IMR-90 (cell line): Measurements from ENCODE around the gene TDP2. TPM values are rescaled to one million over a fixed set of nuclear protein-coding genes. Genes with fewer than 3 reads are reported as not detected.

Source experiments
- ATAC-seq: fragments of 200-7000 bp; cut with Tn5 transposase; 2 replicates; pipeline ENCODE4 v1.9.1; 2020; ENCODE audit warnings: low read depth, mild to moderate bottlenecking, moderate library complexity
- BruUV-seq: library from RNA; stranded (reverse); fragments of 400-500 nt; replicated peaks from 2 replicates; lab custom pipeline; 2021; lab: Mats Ljungman, UMichigan
- CTCF ChIA-PET: fragments of 300-600 bp; formaldehyde crosslinking; extraction: SDS; loops from one replicate; lab custom pipeline; 2021; ENCODE audit warnings: antibody characterized with exemption; lab: Yijun Ruan, JAX
- POLR2A ChIA-PET: fragments of 300-600 bp; sonication (Branson Sonifier 250); formaldehyde crosslinking; loops from one replicate; lab custom pipeline; 2022; ENCODE audit warnings: antibody characterized with exemption; ENCODE audit not compliant: unreplicated experiment; lab: Charles Lee
- DNase-seq: peaks from one replicate; pipeline ENCODE4 v3.0.0; 2013
- H2AFZ ChIP-seq: replicated peaks from 2 replicates; pipeline ENCODE3; 2013; ENCODE audit warnings: low read length, mild to moderate bottlenecking; ENCODE audit not compliant: poor library complexity
- H2AK5ac ChIP-seq: 2 replicates; pipeline ENCODE4 v1.6.1; 2013; ENCODE audit warnings: low read depth, low read length, inconsistent platforms
- H2AK9ac ChIP-seq: replicated peaks from 2 replicates; pipeline ENCODE3; 2013; ENCODE audit warnings: mild to moderate bottlenecking, low read depth, low read length, moderate library complexity; ENCODE audit not compliant: poor library complexity
- H2BK120ac ChIP-seq: 2 replicates; pipeline ENCODE4 v1.6.1; 2013; ENCODE audit warnings: low read depth, low read length, inconsistent platforms
- H2BK15ac ChIP-seq: 3 replicates; pipeline ENCODE4 v1.6.1; 2013; ENCODE audit warnings: low read depth, low read length, inconsistent platforms
- H2BK20ac ChIP-seq: 2 replicates; pipeline ENCODE4 v1.6.1; 2013; ENCODE audit warnings: low read depth, mild to moderate bottlenecking, inconsistent platforms, low read length, moderate library complexity
- H2BK5ac ChIP-seq: 2 replicates; pipeline ENCODE4 v1.6.1; 2013; ENCODE audit warnings: mild to moderate bottlenecking, low read depth, low read length, inconsistent platforms; ENCODE audit not compliant: poor library complexity, severe bottlenecking
- H3K14ac ChIP-seq: replicated peaks from 2 replicates; pipeline ENCODE4 v1.6.1; 2013; ENCODE audit warnings: low read depth, low read length, inconsistent platforms
- H3K18ac ChIP-seq: 2 replicates; pipeline ENCODE4 v1.6.1; 2013; ENCODE audit warnings: low read depth, low read length, control low read depth
- H3K23ac ChIP-seq: 2 replicates; pipeline ENCODE4 v1.6.1; 2013; ENCODE audit warnings: low read depth, low read length, inconsistent platforms
- H3K27ac ChIP-seq: 2 replicates; pipeline ENCODE4 v1.5.1; 2013; ENCODE audit warnings: mild to moderate bottlenecking, control low read depth, low read length; ENCODE audit not compliant: insufficient read depth
- H3K27me3 ChIP-seq: 2 replicates; pipeline ENCODE4 v1.6.1; 2013; ENCODE audit warnings: low read length; ENCODE audit not compliant: control insufficient read depth, insufficient read depth
- H3K36me3 ChIP-seq: 2 replicates; pipeline ENCODE4 v1.6.1; 2013; ENCODE audit warnings: low read length, mixed read lengths; ENCODE audit not compliant: control insufficient read depth, insufficient read depth
- H3K4ac ChIP-seq: 2 replicates; pipeline ENCODE4 v1.6.1; 2013; ENCODE audit warnings: low read depth, low read length, inconsistent platforms
- H3K4me1 ChIP-seq: 2 replicates; pipeline ENCODE4 v1.6.1; 2013; ENCODE audit warnings: low read length, mixed read lengths; ENCODE audit not compliant: control insufficient read depth, insufficient read depth
- H3K4me2 ChIP-seq: 2 replicates; pipeline ENCODE4 v1.6.1; 2013; ENCODE audit warnings: low read depth, mild to moderate bottlenecking, control low read depth, low read length, moderate library complexity
- H3K4me3 ChIP-seq: 2 replicates; pipeline ENCODE4 v1.5.1; 2013; ENCODE audit warnings: low read depth, mild to moderate bottlenecking, control low read depth, low read length, moderate library complexity; ENCODE audit not compliant: insufficient read depth
- H3K56ac ChIP-seq: 2 replicates; pipeline ENCODE4 v1.6.1; 2013; ENCODE audit warnings: low read length, inconsistent platforms; ENCODE audit not compliant: insufficient read depth; ENCODE audit errors: extremely low read depth
- H3K79me1 ChIP-seq, 2 experiments: 2 replicates each; pipeline ENCODE4 v1.6.1; 2013; ENCODE audit warnings: low read length in 2 of 2, inconsistent platforms in 1 of 2, low read depth in 1 of 2
- H3K9ac ChIP-seq: 2 replicates; pipeline ENCODE4 v1.6.1; 2013; ENCODE audit warnings: low read depth, low read length, control low read depth
- H3K9me1 ChIP-seq: 2 replicates; pipeline ENCODE4 v1.6.1; 2013; ENCODE audit warnings: low read length, inconsistent platforms; ENCODE audit not compliant: insufficient read depth
- H3K9me3 ChIP-seq: 2 replicates; pipeline ENCODE4 v1.6.1; 2013; ENCODE audit warnings: low read length; ENCODE audit not compliant: control insufficient read depth, insufficient read depth
- H4K20me1 ChIP-seq: 2 replicates; pipeline ENCODE4 v1.6.1; 2013; ENCODE audit warnings: low read length, inconsistent platforms; ENCODE audit not compliant: insufficient read depth
- H4K5ac ChIP-seq: 2 replicates; pipeline ENCODE4 v1.6.1; 2013; ENCODE audit warnings: mild to moderate bottlenecking, low read depth, low read length, control low read depth
- H4K8ac ChIP-seq, 2 experiments: 2 replicates each; pipeline ENCODE4 v1.6.1; 2013; ENCODE audit warnings: low read depth in 2 of 2, low read length in 2 of 2, control low read depth in 1 of 2, inconsistent platforms in 1 of 2
- H4K91ac ChIP-seq: 2 replicates; pipeline ENCODE4 v1.6.1; 2013; ENCODE audit warnings: low read depth, low read length, inconsistent platforms; ENCODE audit not compliant: insufficient read depth
- BHLHE40 ChIP-seq: fragments of 150-350 bp; IDR thresholded peaks from 2 replicates; pipeline ENCODE4 v1.6.1; 2016; ENCODE audit warnings: mild to moderate bottlenecking, low read depth, low read length
- CEBPB ChIP-seq: IDR thresholded peaks from 2 replicates; pipeline ENCODE4 v1.6.1; 2012; ENCODE audit warnings: low read depth, low read length, improper control_type of control experiment
- CHD1 ChIP-seq: IDR thresholded peaks from 2 replicates; pipeline ENCODE4 v1.6.1; 2012; ENCODE audit warnings: low read depth, low read length, improper control_type of control experiment
- FOS ChIP-seq: fragments of 150-350 bp; IDR thresholded peaks from 2 replicates; pipeline ENCODE4 v1.6.1; 2016; ENCODE audit warnings: low read depth, low read length
- MAFK ChIP-seq: IDR thresholded peaks from 2 replicates; pipeline ENCODE4 v1.6.1; 2012; ENCODE audit warnings: low read depth, low read length, improper control_type of control experiment
- MAZ ChIP-seq: IDR thresholded peaks from 2 replicates; pipeline ENCODE4 v1.6.1; 2012; ENCODE audit warnings: low read depth, mild to moderate bottlenecking, low read length, improper control_type of control experiment, moderate library complexity, borderline replicate concordance
- MXI1 ChIP-seq: IDR thresholded peaks from 2 replicates; pipeline ENCODE4 v1.6.1; 2012; ENCODE audit warnings: low read depth, mild to moderate bottlenecking, low read length, moderate library complexity, borderline replicate concordance
- NFE2L2 ChIP-seq: fragments of 150-350 bp; IDR thresholded peaks from 2 replicates; pipeline ENCODE4 v1.6.1; 2016; ENCODE audit warnings: low read depth, mild to moderate bottlenecking, low read length
- POLR2A ChIP-seq: IDR thresholded peaks from 2 replicates; pipeline ENCODE4 v1.6.1; 2012; ENCODE audit warnings: mild to moderate bottlenecking, low read depth, low read length
- RAD21 ChIP-seq: IDR thresholded peaks from 2 replicates; pipeline ENCODE4 v1.6.1; 2012; ENCODE audit warnings: low read length, improper control_type of control experiment
- RCOR1 ChIP-seq: IDR thresholded peaks from 2 replicates; pipeline ENCODE4 v1.6.1; 2012; ENCODE audit warnings: mild to moderate bottlenecking, low read length, improper control_type of control experiment; ENCODE audit not compliant: insufficient replicate concordance
- RFX5 ChIP-seq: IDR thresholded peaks from 2 replicates; pipeline ENCODE4 v1.8.0; 2012; ENCODE audit warnings: low read depth, mild to moderate bottlenecking, low read length, moderate library complexity
- SMC3 ChIP-seq: fragments of 150-350 bp; IDR thresholded peaks from 2 replicates; pipeline ENCODE4 v1.6.1; 2016; ENCODE audit warnings: low read depth, mild to moderate bottlenecking, antibody characterized with exemption, low read length, moderate library complexity
- WGBS, 2 experiments: methylation state at CpG; one replicate each; pipeline versions ENCODE4 v1.1.5 to v1.1.7; 2013; ENCODE audit warnings: missing lambda C conversion rate in 2 of 2; ENCODE audit not compliant: insufficient read length in 1 of 2; ENCODE audit errors: extremely low coverage in 2 of 2; 5-methylcytosine and 5-hydroxymethylcytosine counted together
- dilution Hi-C: fragments of 300-500 bp; cut with HindIII; formaldehyde crosslinking; loops from one replicate; pipeline ENCODE4 v1.14.3; 2018; ENCODE audit warnings: low sequenced_read_pairs; ENCODE audit not compliant: unreplicated experiment
- in situ Hi-C: fragments of 300-500 bp; cut with MboI; formaldehyde crosslinking; loops from 3 replicates; pipeline ENCODE4 v1.14.3; 2019; ENCODE audit warnings: low sequenced_read_pairs, inconsistent platforms, mixed read lengths
- intact Hi-C: fragments of 100-400 bp; cut with micrococcal nuclease; formaldehyde crosslinking; loops from 2 replicates; pipeline ENCODE4 v1.10.0; 2022
- polyA plus RNA-seq, 3 experiments: library from polyadenylated mRNA; depleted of rRNA; stranded (reverse); fragments of >200 nt; gene quantifications; 2 replicates each; pipeline ENCODE4 v1.2.3, GENCODE V29; 2012; ENCODE audit warnings: low replicate concordance in 1 of 3
- total RNA-seq: library from RNA; depleted of rRNA; stranded (reverse); fragments of >200 nt; gene quantifications from 2 replicates; pipeline ENCODE4 v1.2.3, GENCODE V29; 2012
- TF ChIP-seq, protein P1 (sequence below): fragments of 150-350 bp; IDR thresholded peaks from 2 replicates; pipeline ENCODE4 v1.6.1; 2016; ENCODE audit warnings: low read depth, mild to moderate bottlenecking, low read length, moderate library complexity, borderline replicate concordance
- TF ChIP-seq, protein P2 (sequence below): conservative IDR thresholded peaks from 2 replicates; pipeline ENCODE4 v1.5.1; 2012; ENCODE audit warnings: mild to moderate bottlenecking, low read depth, low read length, improper control_type of control experiment
- TF ChIP-seq, protein P3 (sequence below): fragments of 150-350 bp; IDR thresholded peaks from 2 replicates; pipeline ENCODE4 v1.6.1; 2017; ENCODE audit warnings: mild to moderate bottlenecking, antibody characterized with exemption, low read length, low read depth

Gene TDP2
- total and polyA plus RNA-seq, 2 of the 4 experiments (the other 2 are of a cell fraction) = 13.6 to 22.8 TPM

DNA sequence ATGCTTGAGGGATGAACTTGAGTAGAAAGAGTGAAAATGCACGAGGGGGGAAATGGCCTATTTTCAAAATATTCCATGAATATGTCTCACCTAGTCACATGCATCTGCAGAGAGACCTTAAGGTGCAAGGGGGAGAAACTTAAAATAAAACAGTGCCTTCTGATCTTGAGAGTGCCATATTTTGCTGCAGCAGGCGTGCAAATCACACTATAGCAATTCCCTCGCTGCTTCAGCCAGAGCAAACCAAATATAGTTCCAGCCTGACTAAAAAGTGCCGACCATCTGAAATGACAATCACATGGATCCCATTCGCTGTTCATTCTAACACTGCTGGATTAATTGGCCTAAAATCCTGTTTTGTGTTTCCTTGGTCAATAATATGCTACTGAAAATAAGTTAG, 47.0 kb downstream of the TDP2 start:
- Histone ChIP-seq H3K27ac (no peak overlapping the region), H3K4ac (no peak overlapping the region), H3K56ac (no peak overlapping the region), H3K9me3 (no peaks in the 10 kb centered on the region), H2BK120ac (no peak overlapping the region), H4K8ac (no peak overlapping the region), H3K4me2 (no peak overlapping the region), H3K79me1 (no peaks in the 10 kb centered on the region), H2BK5ac (no peak overlapping the region), H3K36me3 (no peaks in the 10 kb centered on the region), H2BK20ac (no peak overlapping the region), H2AK9ac (no peak overlapping the region), H2AFZ (no peak overlapping the region), H2AK5ac (no peak overlapping the region), H3K4me3 (no peak overlapping the region), H3K4me1 (no peaks in the 10 kb centered on the region), H3K27me3 (no peaks in the 10 kb centered on the region), H3K9me1 (no peaks in the 10 kb centered on the region), H4K91ac (no peak overlapping the region), H3K14ac (no peak overlapping the region), H3K23ac (no peak overlapping the region), H3K18ac (no peak overlapping the region), H2BK15ac (no peak overlapping the region), H4K5ac (no peak overlapping the region), H4K20me1 (no peaks in the 10 kb centered on the region), H3K9ac (no peak overlapping the region)
- ATAC-seq = no peak
- TF ChIP-seq POLR2A = no peak
- no peak for TF ChIP-seq RCOR1
- TF ChIP-seq, protein P1, sequence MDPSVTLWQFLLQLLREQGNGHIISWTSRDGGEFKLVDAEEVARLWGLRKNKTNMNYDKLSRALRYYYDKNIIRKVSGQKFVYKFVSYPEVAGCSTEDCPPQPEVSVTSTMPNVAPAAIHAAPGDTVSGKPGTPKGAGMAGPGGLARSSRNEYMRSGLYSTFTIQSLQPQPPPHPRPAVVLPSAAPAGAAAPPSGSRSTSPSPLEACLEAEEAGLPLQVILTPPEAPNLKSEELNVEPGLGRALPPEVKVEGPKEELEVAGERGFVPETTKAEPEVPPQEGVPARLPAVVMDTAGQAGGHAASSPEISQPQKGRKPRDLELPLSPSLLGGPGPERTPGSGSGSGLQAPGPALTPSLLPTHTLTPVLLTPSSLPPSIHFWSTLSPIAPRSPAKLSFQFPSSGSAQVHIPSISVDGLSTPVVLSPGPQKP = no peak
- TF ChIP-seq RAD21 = no peak
- no peak for TF ChIP-seq RFX5
- TF ChIP-seq SMC3 = no peak
- TF ChIP-seq MAFK = no peak
- TF ChIP-seq NFE2L2 = no peak
- TF ChIP-seq, protein P2, sequence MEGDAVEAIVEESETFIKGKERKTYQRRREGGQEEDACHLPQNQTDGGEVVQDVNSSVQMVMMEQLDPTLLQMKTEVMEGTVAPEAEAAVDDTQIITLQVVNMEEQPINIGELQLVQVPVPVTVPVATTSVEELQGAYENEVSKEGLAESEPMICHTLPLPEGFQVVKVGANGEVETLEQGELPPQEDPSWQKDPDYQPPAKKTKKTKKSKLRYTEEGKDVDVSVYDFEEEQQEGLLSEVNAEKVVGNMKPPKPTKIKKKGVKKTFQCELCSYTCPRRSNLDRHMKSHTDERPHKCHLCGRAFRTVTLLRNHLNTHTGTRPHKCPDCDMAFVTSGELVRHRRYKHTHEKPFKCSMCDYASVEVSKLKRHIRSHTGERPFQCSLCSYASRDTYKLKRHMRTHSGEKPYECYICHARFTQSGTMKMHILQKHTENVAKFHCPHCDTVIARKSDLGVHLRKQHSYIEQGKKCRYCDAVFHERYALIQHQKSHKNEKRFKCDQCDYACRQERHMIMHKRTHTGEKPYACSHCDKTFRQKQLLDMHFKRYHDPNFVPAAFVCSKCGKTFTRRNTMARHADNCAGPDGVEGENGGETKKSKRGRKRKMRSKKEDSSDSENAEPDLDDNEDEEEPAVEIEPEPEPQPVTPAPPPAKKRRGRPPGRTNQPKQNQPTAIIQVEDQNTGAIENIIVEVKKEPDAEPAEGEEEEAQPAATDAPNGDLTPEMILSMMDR = no peak
- TF ChIP-seq CEBPB = no peak
- no peak for TF ChIP-seq BHLHE40
- TF ChIP-seq FOS = no peak
- TF ChIP-seq, protein P3, sequence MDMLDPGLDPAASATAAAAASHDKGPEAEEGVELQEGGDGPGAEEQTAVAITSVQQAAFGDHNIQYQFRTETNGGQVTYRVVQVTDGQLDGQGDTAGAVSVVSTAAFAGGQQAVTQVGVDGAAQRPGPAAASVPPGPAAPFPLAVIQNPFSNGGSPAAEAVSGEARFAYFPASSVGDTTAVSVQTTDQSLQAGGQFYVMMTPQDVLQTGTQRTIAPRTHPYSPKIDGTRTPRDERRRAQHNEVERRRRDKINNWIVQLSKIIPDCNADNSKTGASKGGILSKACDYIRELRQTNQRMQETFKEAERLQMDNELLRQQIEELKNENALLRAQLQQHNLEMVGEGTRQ = no peak
- TF ChIP-seq MAZ = no peak
- no peak for TF ChIP-seq CHD1
- TF ChIP-seq MXI1 = no peak
- intact Hi-C loops (no loop called here), in situ Hi-C loops (no loop called here), dilution Hi-C loops (no loop called here)
- ChIA-PET POLR2A (no interaction called here), CTCF (no interaction called here)
- 40% methylated on average over 1 of the region's 5 CpGs; no CpG with 5 or more reads in 1 of the 2 experiments for WGBS, 2 experiments
- DNase-seq = no peak
- BruUV-seq = no TSS peak
